ENCODE measurements around the gene NFE2L3. TPM values are rescaled to one million over a fixed set of nuclear protein-coding genes. Genes with fewer than 3 reads are reported as not detected.
"Not testable (repeated sequence)": the region's sequence is repeated elsewhere in the genome, so short reads cannot be mapped to it uniquely, and the experiment has no call there.

Gene NFE2L3
- polyA plus RNA-seq, 3 donors, result 23.8 to 48.0 (median 35.3) TPM

GRCh38 chr7:26191233-26191973 lies 39.4 kb downstream of the NFE2L3 start:
- no peak for DNase-seq (ENCODE audit: extremely low read depth in 1 of 11, low read depth in 9 of 11, low spot score in 4 of 11)

- DNase-seq (ENCODE audit: extremely low read depth in 1 of 11, low read depth in 9 of 11, low spot score in 4 of 11), result no peak
Observed at GRCh38 chr7:26191974-26192479, 40.0 kb downstream of the NFE2L3 start.

GRCh38 chr7:26192485-26193087 lies 40.6 kb downstream of the NFE2L3 start:
- no peak for DNase-seq (ENCODE audit: extremely low read depth in 1 of 11, low read depth in 9 of 11, low spot score in 4 of 11)

- no peak for DNase-seq (ENCODE audit: extremely low read depth in 1 of 11, low read depth in 9 of 11, low spot score in 4 of 11)
Observed at GRCh38 chr7:26193432-26194207, 41.6 kb downstream of the NFE2L3 start.

GRCh38 chr7:26194764-26195163 lies 42.8 kb downstream of the NFE2L3 start:
- not testable (repeated sequence) for DNase-seq (ENCODE audit: extremely low read depth in 1 of 11, low read depth in 9 of 11, low spot score in 4 of 11)

- DNase-seq (ENCODE audit: extremely low read depth in 1 of 11, low read depth in 9 of 11, low spot score in 4 of 11), result no peak
Observed at GRCh38 chr7:26195182-26195581, 43.2 kb downstream of the NFE2L3 start.

- no peak for DNase-seq (ENCODE audit: extremely low read depth in 1 of 11, low read depth in 9 of 11, low spot score in 4 of 11)
Observed at GRCh38 chr7:26195867-26196657, 44.1 kb downstream of the NFE2L3 start.

GRCh38 chr7:26197153-26198115 lies 45.4 kb downstream of the NFE2L3 start:
- no peak for DNase-seq (ENCODE audit: extremely low read depth in 1 of 11, low read depth in 9 of 11, low spot score in 4 of 11)

- peak in 4 of 11 donors; percentile 41 to 48 (median 47) for DNase-seq (ENCODE audit: extremely low read depth in 1 of 11, low read depth in 9 of 11, low spot score in 4 of 11)
Observed at GRCh38 chr7:26198133-26198780, 46.3 kb downstream of the NFE2L3 start.

GRCh38 chr7:26198781-26199169 lies 46.8 kb downstream of the NFE2L3 start:
- DNase-seq (ENCODE audit: extremely low read depth in 1 of 11, low read depth in 9 of 11, low spot score in 4 of 11), result no peak

GRCh38 chr7:26199301-26200037 lies 47.5 kb downstream of the NFE2L3 start:
- DNase-seq (ENCODE audit: extremely low read depth in 1 of 11, low read depth in 9 of 11, low spot score in 4 of 11), result peak in 5 of 11 donors; percentile 47 to 70 (median 59)

- DNase-seq (ENCODE audit: extremely low read depth in 1 of 11, low read depth in 9 of 11, low spot score in 4 of 11), result peak in 8 of 11 donors; percentile 40 to 77 (median 58)
Observed at GRCh38 chr7:26200038-26200443, 48.0 kb downstream of the NFE2L3 start.

GRCh38 chr7:26200444-26201246 lies 48.6 kb downstream of the NFE2L3 start, which contains the start of gene HNRNPA2B1:
Gene HNRNPA2B1 (minus strand): TSS chr7:26200746. CDS start chr7:26200577, 169 bp downstream.
- peak; percentile 98 to 100 (median 99) for DNase-seq (ENCODE audit: extremely low read depth in 1 of 11, low read depth in 9 of 11, low spot score in 4 of 11)

- peak in 10 of 11 donors; percentile 58 to 92 (median 85) for DNase-seq (ENCODE audit: extremely low read depth in 1 of 11, low read depth in 9 of 11, low spot score in 4 of 11)
Observed at GRCh38 chr7:26201247-26202018, 49.4 kb downstream of the NFE2L3 start, which contains the start of gene CBX3. Gene CBX3 (plus strand): TSS chr7:26201745. CDS start chr7:26202999, 1,254 bp downstream.
